Thymus (tissue), 11 donors: ENCODE measurements around the gene ZDHHC8. TPM values are rescaled to one million over a fixed set of nuclear protein-coding genes. Genes with fewer than 3 reads are reported as not detected.

Source experiments
- DNase-seq, 9 donors: peaks; one replicate each; pipeline ENCODE4 v3.0.0-alpha.2; 2013; ENCODE audit warnings: low spot score in 9 of 9, low read depth in 6 of 9, missing footprints in 1 of 9
- H3K27ac ChIP-seq, 2 donors: one replicate each; pipeline ENCODE4 v1.5.1; 2013; ENCODE audit warnings: control low read depth in 1 of 2, low read depth in 1 of 2, low read length in 1 of 2, mild to moderate bottlenecking in 1 of 2, moderate library complexity in 1 of 2
- H3K27me3 ChIP-seq, 2 donors: one replicate each; pipeline ENCODE4 v1.5.1; 2013; ENCODE audit warnings: low read length in 1 of 2; ENCODE audit not compliant: control insufficient read depth in 2 of 2, insufficient read depth in 1 of 2
- H3K36me3 ChIP-seq, 2 donors: one replicate each; pipeline ENCODE4 v1.5.1; 2013; ENCODE audit warnings: low read length in 1 of 2, mild to moderate bottlenecking in 1 of 2, moderate library complexity in 1 of 2; ENCODE audit not compliant: control insufficient read depth in 2 of 2, insufficient read depth in 2 of 2
- H3K4me1 ChIP-seq, 2 donors: one replicate each; pipeline ENCODE4 v1.5.1; 2013; ENCODE audit warnings: low read length in 2 of 2; ENCODE audit not compliant: control insufficient read depth in 2 of 2, insufficient read depth in 2 of 2
- H3K4me3 ChIP-seq, 2 donors: one replicate each; pipeline ENCODE4 v1.5.1; 2013; ENCODE audit warnings: low read length in 2 of 2, control low read depth in 1 of 2, mild to moderate bottlenecking in 1 of 2
- H3K9me3 ChIP-seq, 2 donors: one replicate each; pipeline ENCODE4 v1.5.1; 2013; ENCODE audit warnings: low read length in 1 of 2, mild to moderate bottlenecking in 1 of 2; ENCODE audit not compliant: control insufficient read depth in 2 of 2, insufficient read depth in 1 of 2
- WGBS: extraction: QIAGEN DNeasy Blood & Tissue Kit; methylation state at CpG from one replicate; pipeline ENCODE4 v1.1.7; 2013; 5-methylcytosine and 5-hydroxymethylcytosine counted together
- polyA plus RNA-seq: library from polyadenylated mRNA; stranded (reverse); fragments of 200-250 nt; gene quantifications from one replicate; pipeline ENCODE4 v1.2.3, GENCODE V29; 2013
- total RNA-seq: library from RNA; stranded (reverse); fragments of 120-200 nt; gene quantifications from one replicate; pipeline ENCODE4 v1.2.4, GENCODE V29; 2013
- donor health status: healthy.

The ZDHHC8 gene
- total and polyA plus RNA-seq, 2 donors: 7.2 to 35.1 TPM

DNA sequence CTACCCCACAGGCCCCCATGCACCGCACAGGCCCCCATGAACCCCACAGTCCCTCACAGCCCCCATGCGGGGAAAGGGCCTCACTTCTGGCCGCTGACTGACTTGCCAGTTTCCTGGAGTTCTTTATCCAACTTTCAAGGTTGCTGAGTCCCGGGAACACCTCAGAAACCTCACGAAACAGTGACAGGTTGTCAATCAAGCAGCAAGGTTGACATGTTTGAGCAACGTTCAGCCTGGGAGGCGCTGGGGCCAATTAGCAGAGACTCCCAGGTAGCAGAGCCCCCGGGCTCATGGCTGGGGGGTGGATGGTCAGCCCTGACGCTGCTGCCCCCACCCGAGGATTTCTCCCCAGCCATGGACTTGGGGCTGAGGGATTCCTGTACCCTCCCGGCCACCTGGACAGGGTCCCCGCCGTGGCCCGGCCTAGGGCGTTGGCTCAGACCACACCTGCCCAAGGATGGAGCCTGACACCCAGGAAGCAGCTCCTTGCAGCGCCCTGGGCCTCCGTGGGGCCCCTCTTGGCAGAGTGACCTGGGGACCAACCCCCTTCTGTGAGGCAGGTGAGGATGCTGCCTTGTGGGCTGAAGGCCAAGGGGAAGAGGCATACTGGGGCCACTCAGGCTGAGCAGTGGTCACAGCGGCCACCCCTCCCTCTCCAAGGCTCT lies 53.0 kb downstream of the ZDHHC8 start:
- Histone ChIP-seq H3K4me3 (no peak overlapping the region), H3K4me1 (no peaks in the 10 kb centered on the region), H3K9me3 (no peaks in the 10 kb centered on the region), H3K27me3 (no peaks in the 10 kb centered on the region), H3K36me3 (no peaks in the 10 kb centered on the region), H3K27ac (no peak overlapping the region)
- no peak for DNase-seq
- WGBS: 91% methylated on average over 18 of the region's 18 CpGs

DNA sequence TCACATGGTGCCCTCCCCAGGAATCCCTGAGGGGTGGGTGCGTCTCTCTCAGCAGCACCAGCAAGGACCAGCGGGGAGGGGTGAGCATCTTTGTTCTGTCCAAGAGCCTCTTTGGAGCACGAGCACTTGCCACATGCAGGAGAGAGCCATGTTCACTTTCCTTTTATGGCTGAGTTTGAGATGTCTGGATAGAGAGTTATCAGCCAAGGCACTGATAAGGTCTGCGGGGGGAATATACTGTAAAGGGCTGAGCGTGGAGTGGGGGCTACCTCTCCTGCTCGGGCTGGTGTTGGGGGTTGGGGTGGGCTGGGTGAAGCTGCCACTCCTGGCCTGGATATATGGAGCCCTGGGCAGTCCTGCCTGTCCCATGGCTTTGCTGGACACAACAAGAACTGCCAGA lies 54.1 kb downstream of the ZDHHC8 start:
- no peaks in the 10 kb centered on the region for H3K36me3 ChIP-seq
- no peak for DNase-seq
- H3K27ac ChIP-seq: no peak overlapping the region
- H3K9me3 ChIP-seq: no peaks in the 10 kb centered on the region
- 92% methylated on average over 6 of the region's 6 CpGs for WGBS
- no peaks in the 10 kb centered on the region for H3K27me3 ChIP-seq
- no peak overlapping the region for H3K4me3 ChIP-seq
- H3K4me1 ChIP-seq: no peaks in the 10 kb centered on the region

DNA sequence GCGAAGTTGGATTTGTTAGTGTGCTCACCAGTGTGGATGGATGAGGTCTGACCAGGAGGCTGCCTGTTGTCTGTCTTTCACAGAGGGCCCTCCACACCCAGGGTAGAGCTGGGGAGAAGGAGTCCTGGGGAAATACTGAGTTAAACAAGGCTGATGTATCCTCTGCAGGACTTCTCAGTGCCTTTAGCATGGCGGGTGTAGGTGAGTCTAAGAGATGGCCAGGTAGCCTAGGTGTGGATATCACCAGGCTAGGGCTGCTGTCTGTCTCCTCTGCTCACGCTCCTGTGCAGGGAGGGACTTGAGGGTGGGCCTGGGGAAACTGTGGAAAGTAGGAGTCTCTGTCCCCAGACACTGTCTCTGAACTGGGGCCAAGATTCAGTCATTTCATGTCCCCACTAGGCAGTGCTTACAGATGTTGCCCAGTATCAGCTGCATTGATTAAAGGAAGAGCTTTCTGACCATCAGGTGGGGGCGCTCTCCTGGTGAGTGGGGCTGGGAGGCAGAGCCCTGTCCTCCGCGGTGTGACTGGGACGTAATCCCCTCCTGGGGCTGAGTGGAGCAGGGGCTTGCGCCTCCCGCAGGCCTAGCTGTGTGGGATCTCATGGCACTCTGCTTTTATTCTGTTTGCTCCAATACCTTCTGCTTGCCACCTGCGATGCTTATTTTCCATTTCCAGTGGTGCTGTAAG lies 54.7 kb downstream of the ZDHHC8 start:
- no peak for DNase-seq
- Histone ChIP-seq H3K4me3 (no peak overlapping the region), H3K36me3 (no peaks in the 10 kb centered on the region), H3K4me1 (no peaks in the 10 kb centered on the region), H3K27ac (no peak overlapping the region), H3K9me3 (no peaks in the 10 kb centered on the region), H3K27me3 (no peaks in the 10 kb centered on the region)
- WGBS: 88% methylated on average over 10 of the region's 10 CpGs

DNA sequence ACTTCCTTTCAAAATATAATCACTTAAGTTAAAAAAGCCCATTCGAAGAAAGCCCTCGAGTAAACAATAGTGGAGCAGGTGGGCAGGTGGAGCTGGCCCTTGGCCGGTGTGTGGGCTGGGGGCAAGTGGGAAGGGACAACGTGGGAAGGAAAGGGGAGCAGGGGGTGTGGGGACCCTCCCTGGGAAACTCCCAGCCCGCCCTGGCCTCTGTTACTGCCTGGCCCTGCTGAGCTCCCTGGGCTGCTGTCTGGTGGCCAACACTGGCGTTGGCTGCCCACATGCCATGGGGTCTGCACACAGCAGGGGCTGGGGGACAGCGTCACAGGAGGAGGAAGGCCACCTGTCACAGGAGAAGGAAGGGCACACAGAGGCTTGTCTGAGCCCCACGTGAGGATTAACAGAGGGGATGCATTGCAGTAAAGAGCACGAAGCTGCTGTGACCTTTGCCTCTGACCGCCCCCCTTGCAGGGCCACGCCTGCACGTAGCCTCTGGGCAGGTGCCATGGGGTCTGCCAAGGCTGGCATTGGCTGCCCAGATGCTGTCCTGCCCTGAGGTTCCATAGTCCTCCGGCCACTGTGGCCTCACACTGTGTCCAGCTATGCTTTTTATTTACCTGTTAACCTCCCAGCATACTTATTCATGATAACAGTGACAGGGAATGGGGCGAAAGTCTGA lies 55.4 kb downstream of the ZDHHC8 start:
- DNase-seq: no peak
- no peaks in the 10 kb centered on the region for H3K9me3 ChIP-seq

DNA sequence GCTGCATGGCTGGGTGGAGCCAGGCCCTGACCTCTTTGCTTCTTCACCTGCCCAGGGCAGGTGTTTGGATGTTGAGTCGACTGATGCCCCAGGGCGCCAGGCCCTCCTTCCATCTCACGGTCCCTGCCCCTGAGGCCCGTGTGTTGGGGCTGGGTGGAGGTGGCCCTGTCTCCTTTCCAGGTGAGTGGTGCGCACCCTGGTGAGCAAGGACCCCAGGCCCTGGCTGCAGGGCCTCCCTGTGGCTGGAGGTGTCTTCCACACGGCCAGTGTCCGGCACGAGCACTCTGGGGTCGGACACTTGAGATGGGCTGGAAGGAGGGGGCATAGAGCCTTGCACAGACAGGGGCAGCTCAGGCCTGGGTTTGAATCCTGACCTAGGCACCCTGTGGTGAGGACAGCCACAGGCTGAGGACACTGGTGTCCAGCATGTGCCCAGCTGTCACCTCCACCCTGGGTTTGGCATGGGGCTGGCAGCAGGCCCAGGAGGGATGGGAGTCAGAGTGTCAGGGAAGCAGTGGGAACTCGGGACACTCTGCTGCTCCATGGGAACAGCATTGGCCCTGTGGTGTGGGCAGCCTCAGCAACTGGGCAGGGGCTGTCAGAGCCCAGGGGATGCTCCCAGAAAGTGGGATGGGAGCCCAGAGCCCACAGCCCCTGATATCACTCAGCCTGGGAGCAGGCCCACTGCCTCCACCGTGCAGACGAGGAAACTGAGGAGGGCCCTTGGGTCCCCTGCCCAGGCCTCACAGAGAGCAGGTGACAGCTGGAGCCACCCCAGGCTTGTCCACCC lies 56.4 kb downstream of the ZDHHC8 start:
- Histone ChIP-seq H3K27me3 (no peaks in the 10 kb centered on the region), H3K4me3 (no peak overlapping the region), H3K4me1 (no peaks in the 10 kb centered on the region), H3K27ac (no peak overlapping the region), H3K9me3 (no peaks in the 10 kb centered on the region), H3K36me3 (no peaks in the 10 kb centered on the region)
- 95% methylated on average over 12 of the region's 12 CpGs for WGBS
- DNase-seq: no peak

More for the DNA sequence above, 55.4 kb downstream of the ZDHHC8 start:
- Histone ChIP-seq H3K4me3 (no peak overlapping the region), H3K36me3 (no peaks in the 10 kb centered on the region), H3K27me3 (no peaks in the 10 kb centered on the region), H3K4me1 (no peaks in the 10 kb centered on the region), H3K27ac (no peak overlapping the region)
- 88% methylated on average over 14 of the region's 14 CpGs for WGBS

DNA sequence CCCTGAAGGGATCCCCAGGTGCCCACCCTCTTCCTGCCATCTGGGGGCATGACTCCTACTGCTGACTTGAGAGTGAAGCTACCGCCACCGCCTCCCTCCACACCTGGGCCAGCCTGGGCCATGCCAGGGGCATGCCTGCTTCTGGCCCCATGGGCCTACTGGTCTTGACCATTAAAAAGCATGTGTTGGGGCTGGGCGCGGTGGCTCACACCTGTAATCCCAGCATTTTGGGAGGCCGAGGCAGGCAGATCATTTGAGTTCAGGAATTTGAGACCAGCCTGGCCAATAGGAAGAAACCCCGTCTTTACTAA lies 56.9 kb downstream of the ZDHHC8 start:
- Histone ChIP-seq H3K4me3 (no peak overlapping the region), H3K27ac (no peak overlapping the region), H3K36me3 (no peaks in the 10 kb centered on the region), H3K9me3 (no peaks in the 10 kb centered on the region), H3K4me1 (no peaks in the 10 kb centered on the region), H3K27me3 (no peaks in the 10 kb centered on the region)
- WGBS: 95% methylated on average over 6 of the region's 6 CpGs
- DNase-seq: no peak

DNA sequence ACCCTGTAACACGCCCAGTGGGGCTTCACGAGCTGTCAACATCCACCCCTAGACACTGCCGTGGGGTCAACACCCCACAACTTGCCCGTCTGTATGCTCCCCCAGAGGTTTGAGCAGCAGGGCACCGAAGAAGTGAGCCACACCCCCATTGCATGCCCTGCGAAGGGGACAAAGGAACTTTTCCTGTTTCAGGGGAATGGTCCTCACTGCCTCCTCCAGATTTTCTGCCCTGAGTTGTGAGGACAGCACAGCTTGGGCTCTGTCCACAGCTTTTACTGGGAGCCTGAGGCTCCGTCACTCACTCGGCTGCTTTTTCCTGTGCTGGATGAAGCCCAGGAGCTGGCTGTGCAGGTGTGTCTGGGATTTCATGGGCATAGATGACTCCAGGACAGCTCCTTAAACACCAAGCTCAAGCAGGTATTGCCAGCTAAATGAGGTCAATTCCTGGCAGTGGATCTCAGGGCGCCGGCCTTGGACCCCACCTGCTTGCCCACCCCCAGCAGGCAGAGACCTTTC lies 59.5 kb downstream of the ZDHHC8 start:
- DNase-seq: no peak
- H3K27ac ChIP-seq: no peak overlapping the region
- no peaks in the 10 kb centered on the region for H3K27me3 ChIP-seq
- no peak overlapping the region for H3K4me3 ChIP-seq
- H3K4me1 ChIP-seq: no peaks in the 10 kb centered on the region
- H3K36me3 ChIP-seq: no peaks in the 10 kb centered on the region
- H3K9me3 ChIP-seq: no peaks in the 10 kb centered on the region
- 86% methylated on average over 10 of the region's 10 CpGs for WGBS

DNA sequence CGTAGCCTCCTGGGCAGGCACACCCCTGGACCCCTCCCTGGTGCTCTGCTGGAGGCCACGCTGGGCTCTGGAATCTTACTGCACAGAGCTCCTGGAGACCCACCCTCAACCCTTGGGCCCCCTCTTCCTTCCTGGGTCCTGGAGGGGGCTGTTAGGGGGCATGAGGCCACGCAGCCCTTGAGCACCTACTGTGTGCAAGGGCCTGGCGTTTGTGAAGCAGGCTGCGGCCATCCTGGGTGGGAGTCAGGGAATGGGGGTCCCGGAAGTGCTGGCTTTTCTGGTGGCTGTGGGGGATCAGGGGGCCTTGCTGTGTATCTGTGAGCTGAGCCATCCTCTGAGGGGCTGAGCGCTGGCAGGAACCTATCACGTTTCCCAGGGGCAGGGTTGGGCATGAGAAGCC lies 60.2 kb downstream of the ZDHHC8 start:
- no peaks in the 10 kb centered on the region for H3K9me3 ChIP-seq
- no peaks in the 10 kb centered on the region for H3K27me3 ChIP-seq
- H3K4me1 ChIP-seq: no peaks in the 10 kb centered on the region
- no peak overlapping the region for H3K27ac ChIP-seq
- 93% methylated on average over 8 of the region's 8 CpGs for WGBS
- H3K36me3 ChIP-seq: no peaks in the 10 kb centered on the region
- H3K4me3 ChIP-seq: no peak overlapping the region
- no peak for DNase-seq
